Body of pancreas (tissue), 4 donors: ENCODE measurements around the gene LRCH1. TPM values are rescaled to one million over a fixed set of nuclear protein-coding genes. Genes with fewer than 3 reads are reported as not detected.

Source experiments
- ATAC-seq: fragments of 150-250 bp; one replicate; pipeline ENCODE4 v1.9.1; 2016
- DNase-seq, 4 donors: peaks; one replicate each; pipeline ENCODE4 v3.0.0-alpha.2; 2019
- H3K27ac ChIP-seq, 4 donors: fragments of 200-600 bp; sonication (generic); 1 replicate in 3 of 4; 2 replicates in 1 of 4; pipeline versions ENCODE4 v1.5.1 to v1.6.1; 2016 to 2019; ENCODE audit warnings: mild to moderate bottlenecking in 1 of 4, mixed read lengths in 1 of 4, moderate library complexity in 1 of 4
- H3K27me3 ChIP-seq, 2 donors: fragments of 200-600 bp; sonication (generic); one replicate each; pipeline ENCODE4 v1.6.0; 2016; ENCODE audit warnings: mild to moderate bottlenecking in 1 of 2
- H3K36me3 ChIP-seq, 2 donors: fragments of 200-600 bp; sonication (generic); replicated peaks in 1 of 2; 2 replicates each; pipeline ENCODE4 v1.5.1; 2016; ENCODE audit warnings: low read depth in 2 of 2; ENCODE audit not compliant: insufficient read depth in 1 of 2
- H3K4me1 ChIP-seq: fragments of 200-600 bp; sonication (generic); one replicate; pipeline ENCODE4 v1.6.0; 2016
- H3K4me3 ChIP-seq, 2 donors: fragments of 200-600 bp; sonication (generic); 1 replicate in 1 of 2; 2 replicates in 1 of 2; pipeline ENCODE4 v1.5.1; 2016 to 2019
- H3K9me3 ChIP-seq, 3 donors: fragments of 200-600 bp; sonication (generic); 1 replicate in 2 of 3; 2 replicates in 1 of 3; pipeline ENCODE4 v1.5.1; 2016
- CTCF ChIP-seq, 7 experiments: fragments of 450-650 bp in 4 of 7; fragments of 200-600 bp in 3 of 7; sonication (generic) in 3 of 7; IDR thresholded peaks; one replicate each; pipeline ENCODE4 v1.5.1; 2016 to 2019; ENCODE audit warnings: antibody characterized with exemption in 7 of 7
- POLR2A ChIP-seq, 3 donors: fragments of 450-650 bp; IDR thresholded peaks; one replicate each; pipeline ENCODE4 v1.6.1; 2016; ENCODE audit warnings: antibody characterized with exemption in 3 of 3, mild to moderate bottlenecking in 2 of 3
- WGBS, 2 donors: methylation state at CpG; one replicate each; pipeline ENCODE4 v1.1.5; 2017; 5-methylcytosine and 5-hydroxymethylcytosine counted together
- intact Hi-C: fragments of 100-400 bp; cut with DNase I; formaldehyde crosslinking; loops from one replicate; pipeline ENCODE4 v1.15.1; 2023
- total RNA-seq, 2 donors: library from RNA; depleted of rRNA; stranded (reverse); fragments of >200 nt; gene quantifications; one replicate each; pipeline ENCODE4 v1.1.0, GENCODE V29; 2016

The LRCH1 gene
- total RNA-seq, 2 donors from 2014 or later, result 7.3 to 8.6 TPM

- H3K4me3 ChIP-seq, result no peak overlapping the region
- H3K4me1 ChIP-seq, result no peaks in the 10 kb centered on the region
- TF ChIP-seq POLR2A (IDR thresholded peaks at IDR 0.05), result no peak
- TF ChIP-seq CTCF (IDR thresholded peaks at IDR 0.05), result no peak
- ATAC-seq, result no peak
- H3K27ac ChIP-seq, result no peak overlapping the region
- H3K36me3 ChIP-seq, result no peaks in the 10 kb centered on the region
- intact Hi-C loops, result loop anchor here (5.0 kb wide), 1 partner anchor 172 kb away; no protein-coding TSS in a partner anchor
- H3K9me3 ChIP-seq, result no peaks in the 10 kb centered on the region
- no peaks in the 10 kb centered on the region for H3K27me3 ChIP-seq
- no peak for DNase-seq
- 91 to 93% methylated on average over 1 of the region's 1 CpG for WGBS, 2 donors
Measured at GRCh38 chr13:46544811-46545210, 8.2 kb upstream of the LRCH1 start.

GRCh38 chr13:46546084-46546768 lies 6.7 kb upstream of the LRCH1 start:
- peaks cover 1% of the 10 kb centered on the region for H3K4me1 ChIP-seq
- ATAC-seq (no peak), DNase-seq (no peak)
- H3K4me3 ChIP-seq, result no peak overlapping the region
- intact Hi-C loops, result loop anchor here (5.0 kb wide), 1 partner anchor 171 kb away; no protein-coding TSS in a partner anchor
- H3K9me3 ChIP-seq, result no peaks in the 10 kb centered on the region
- no peak overlapping the region for H3K27ac ChIP-seq
- H3K27me3 ChIP-seq, result no peaks in the 10 kb centered on the region
- no peak for TF ChIP-seq CTCF (IDR thresholded peaks at IDR 0.05)
- TF ChIP-seq POLR2A (IDR thresholded peaks at IDR 0.05), result no peak
- 72 to 77% methylated on average over 8 of the region's 8 CpGs for WGBS, 2 donors
- no peaks in the 10 kb centered on the region for H3K36me3 ChIP-seq

- Histone ChIP-seq H3K27ac (no peak overlapping the region), H3K36me3 (no peaks in the 10 kb centered on the region), H3K27me3 (no peaks in the 10 kb centered on the region), H3K9me3 (no peaks in the 10 kb centered on the region), H3K4me1 (peaks cover 26% of the 10 kb centered on the region), H3K4me3 (no peak overlapping the region)
- intact Hi-C loops, result no loop called here
- DNase-seq (no peak), ATAC-seq (no peak)
- WGBS, 2 donors, result 57 to 61% methylated on average over 2 of the region's 2 CpGs
- no peak for TF ChIP-seq POLR2A (IDR thresholded peaks at IDR 0.05)
- no peak for TF ChIP-seq CTCF (IDR thresholded peaks at IDR 0.05)
Measured at GRCh38 chr13:46550822-46551221, 2.1 kb upstream of the LRCH1 start.

GRCh38 chr13:46551410-46552302 lies 1.3 kb upstream of the LRCH1 start:
- peaks cover 26% of the 10 kb centered on the region for H3K4me1 ChIP-seq
- no peak overlapping the region for H3K4me3 ChIP-seq
- peak; percentile 45 for ATAC-seq
- no peak overlapping the region for H3K27ac ChIP-seq
- intact Hi-C loops, result no loop called here
- no peaks in the 10 kb centered on the region for H3K9me3 ChIP-seq
- no peaks in the 10 kb centered on the region for H3K27me3 ChIP-seq
- peak; percentile 78 to 87 (median 84) for DNase-seq
- peak; percentile 69 to 88 (median 87) for TF ChIP-seq CTCF (IDR thresholded peaks at IDR 0.05)
- no peak for TF ChIP-seq POLR2A (IDR thresholded peaks at IDR 0.05)
- 30 to 34% methylated on average over 22 of the region's 22 CpGs for WGBS, 2 donors
- H3K36me3 ChIP-seq, result no peaks in the 10 kb centered on the region
